ENCODE data around the gene IFNW1.

The IFNW1 gene

GRCh38 chr9:21165516-21165915, 23.9 kb upstream of the IFNW1 start:
- no peak overlapping the region for H3K4me3 ChIP-seq (replicated peaks; ENCODE audit: low read depth, low read length)
- DNase-seq (ENCODE audit: extremely low read depth, low read depth), result no peak
- no peak for TF ChIP-seq CTCF (IDR thresholded peaks at IDR 0.05; ENCODE audit: low read depth, low read length, missing control alignments)

- TF ChIP-seq CTCF (IDR thresholded peaks at IDR 0.05; ENCODE audit: low read depth, low read length, missing control alignments), result no peak
- no peak for DNase-seq (ENCODE audit: extremely low read depth, low read depth)
- H3K4me3 ChIP-seq (replicated peaks; ENCODE audit: low read depth, low read length), result no peak overlapping the region
Observed at GRCh38 chr9:21160178-21160577, 18.5 kb upstream of the IFNW1 start.

GRCh38 chr9:21155501-21155900, 13.9 kb upstream of the IFNW1 start:
- no peak overlapping the region for H3K4me3 ChIP-seq (replicated peaks; ENCODE audit: low read depth, low read length)
- no peak for DNase-seq (ENCODE audit: extremely low read depth, low read depth)
- TF ChIP-seq CTCF (IDR thresholded peaks at IDR 0.05; ENCODE audit: low read depth, low read length, missing control alignments), result no peak

- TF ChIP-seq CTCF (IDR thresholded peaks at IDR 0.05; ENCODE audit: low read depth, low read length, missing control alignments), result no peak
- no peak overlapping the region for H3K4me3 ChIP-seq (replicated peaks; ENCODE audit: low read depth, low read length)
- DNase-seq (ENCODE audit: extremely low read depth, low read depth), result no peak
Observed at GRCh38 chr9:21154018-21154608, 12.5 kb upstream of the IFNW1 start.

- no peak for DNase-seq (ENCODE audit: extremely low read depth, low read depth)
- no peak overlapping the region for H3K4me3 ChIP-seq (replicated peaks; ENCODE audit: low read depth, low read length)
- no peak for TF ChIP-seq CTCF (IDR thresholded peaks at IDR 0.05; ENCODE audit: low read depth, low read length, missing control alignments)
Observed at GRCh38 chr9:21153336-21154017, 11.8 kb upstream of the IFNW1 start.

GRCh38 chr9:21144603-21145002, 3.0 kb upstream of the IFNW1 start:
- no peak for DNase-seq (ENCODE audit: extremely low read depth, low read depth)
- H3K4me3 ChIP-seq (replicated peaks; ENCODE audit: low read depth, low read length), result no peak overlapping the region
- TF ChIP-seq CTCF (IDR thresholded peaks at IDR 0.05; ENCODE audit: low read depth, low read length, missing control alignments), result no peak
